ENCODE results near the gene MAGEA6.
"Not testable (repeated sequence)": the region's sequence is repeated elsewhere in the genome, so short reads cannot be mapped to it uniquely, and the experiment has no call there.

MAGEA6 gene

GRCh38 chrX:152806035-152806434, 36.5 kb upstream of the MAGEA6 start:
- ChIA-PET CTCF (interaction anchor here (0.6 kb wide), 1 partner anchor 164 kb away, joined by 3 read pairs; no protein-coding TSS in a partner anchor), POLR2A (ENCODE audit: low non-redundant PET) (no interaction called here)
- H3K27ac ChIP-seq = no peak overlapping the region
- no peak for DNase-seq (ENCODE audit: low spot score)
- TF ChIP-seq CTCF (conservative IDR thresholded peaks at IDR 0.05; ENCODE audit: low read depth) = no peak

GRCh38 chrX:152798945-152799344, 29.5 kb upstream of the MAGEA6 start:
- ChIA-PET POLR2A (ENCODE audit: low non-redundant PET) (no interaction called here), CTCF (no interaction called here)
- H3K27ac ChIP-seq = no peak overlapping the region
- TF ChIP-seq CTCF (conservative IDR thresholded peaks at IDR 0.05; ENCODE audit: low read depth) = no peak
- DNase-seq (ENCODE audit: low spot score) = no peak

GRCh38 chrX:152787062-152787461, 17.6 kb upstream of the MAGEA6 start:
- H3K27ac ChIP-seq; POLR2A ChIA-PET (ENCODE audit: low non-redundant PET); CTCF ChIA-PET; DNase-seq (ENCODE audit: low spot score): not testable (repeated sequence)

- H3K27ac ChIP-seq; POLR2A ChIA-PET (ENCODE audit: low non-redundant PET); CTCF ChIA-PET; DNase-seq (ENCODE audit: low spot score): not testable (repeated sequence)
Observed at GRCh38 chrX:152766562-152766961, 2.9 kb downstream of the MAGEA6 start.

- DNase-seq (ENCODE audit: low spot score); H3K27ac ChIP-seq; CTCF ChIA-PET; POLR2A ChIA-PET (ENCODE audit: low non-redundant PET): not testable (repeated sequence)
Observed at GRCh38 chrX:152761582-152761981, 7.9 kb downstream of the MAGEA6 start.

GRCh38 chrX:152759544-152759943, 9.9 kb downstream of the MAGEA6 start:
- DNase-seq (ENCODE audit: low spot score); H3K27ac ChIP-seq; POLR2A ChIA-PET (ENCODE audit: low non-redundant PET); CTCF ChIA-PET: not testable (repeated sequence)

- H3K27ac ChIP-seq; DNase-seq (ENCODE audit: low spot score); POLR2A ChIA-PET (ENCODE audit: low non-redundant PET); CTCF ChIA-PET: not testable (repeated sequence)
Observed at GRCh38 chrX:152758918-152759317, 10.6 kb downstream of the MAGEA6 start, which contains the start of gene CSAG3. Gene CSAG3 (plus strand): TSS chrX:152759218.

GRCh38 chrX:152754871-152755270, 14.6 kb downstream of the MAGEA6 start:
- POLR2A ChIA-PET (ENCODE audit: low non-redundant PET); CTCF ChIA-PET: not testable (repeated sequence)

GRCh38 chrX:152753686-152754650, 15.5 kb downstream of the MAGEA6 start, which contains the start of gene MAGEA2:
Gene MAGEA2 (minus strand): TSS chrX:152753842. CDS start chrX:152751363, 2,479 bp downstream.
- DNase-seq (ENCODE audit: low spot score); H3K27ac ChIP-seq; POLR2A ChIA-PET (ENCODE audit: low non-redundant PET); CTCF ChIA-PET: not testable (repeated sequence)

More at GRCh38 chrX:152754871-152755270, 14.6 kb downstream of the MAGEA6 start:
- H3K27ac ChIP-seq; DNase-seq (ENCODE audit: low spot score): not testable (repeated sequence)

GRCh38 chrX:152738560-152738959, 30.9 kb downstream of the MAGEA6 start:
- DNase-seq (ENCODE audit: low spot score) = no peak
- CTCF ChIA-PET = no interaction called here
- no peak for TF ChIP-seq CTCF (conservative IDR thresholded peaks at IDR 0.05; ENCODE audit: low read depth)

GRCh38 chrX:152736528-152736927, 33.0 kb downstream of the MAGEA6 start:
- POLR2A ChIA-PET (ENCODE audit: low non-redundant PET); DNase-seq (ENCODE audit: low spot score); H3K27ac ChIP-seq; CTCF ChIA-PET: not testable (repeated sequence)

More at GRCh38 chrX:152738560-152738959, 30.9 kb downstream of the MAGEA6 start:
- no peak overlapping the region for H3K27ac ChIP-seq
- POLR2A ChIA-PET (ENCODE audit: low non-redundant PET) = no interaction called here

Data from RWPE1 (cell line).